Iris pigment epithelial cell (primary cell): Measurements from ENCODE around the gene CCN6.
A peak's percentile ranks its signal among the peaks of the same experiment; 100 is the strongest.

Experiments
- DNase-seq: peaks from one replicate; pipeline ENCODE4 v3.0.0-alpha.2; 2011; ENCODE audit warnings: low read depth

The CCN6 gene

DNA sequence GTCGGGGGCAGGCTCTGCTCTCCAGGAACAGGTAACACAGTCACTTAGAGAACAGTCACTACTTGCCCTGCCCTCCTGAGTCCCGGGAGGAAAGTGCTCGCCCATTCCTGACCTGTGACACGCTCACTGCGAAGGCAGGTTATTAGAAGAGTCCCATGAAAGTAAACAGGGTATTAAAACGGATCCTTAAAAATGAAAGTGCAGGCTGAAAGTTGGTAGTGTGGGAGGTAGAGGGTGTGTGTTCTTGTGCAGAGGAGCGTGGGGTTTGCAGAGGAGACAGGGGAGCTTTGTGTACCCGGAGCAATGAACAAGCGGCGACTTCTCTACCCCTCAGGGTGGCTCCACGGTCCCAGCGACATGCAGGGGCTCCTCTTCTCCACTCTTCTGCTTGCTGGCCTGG lies at the start of gene CCN6:
TSS of gene CCN6 (plus strand) at position 104 of the 400 bp plus-strand sequence. CDS start at position 358, 254 bp downstream.
- DNase-seq: no peak

DNA sequence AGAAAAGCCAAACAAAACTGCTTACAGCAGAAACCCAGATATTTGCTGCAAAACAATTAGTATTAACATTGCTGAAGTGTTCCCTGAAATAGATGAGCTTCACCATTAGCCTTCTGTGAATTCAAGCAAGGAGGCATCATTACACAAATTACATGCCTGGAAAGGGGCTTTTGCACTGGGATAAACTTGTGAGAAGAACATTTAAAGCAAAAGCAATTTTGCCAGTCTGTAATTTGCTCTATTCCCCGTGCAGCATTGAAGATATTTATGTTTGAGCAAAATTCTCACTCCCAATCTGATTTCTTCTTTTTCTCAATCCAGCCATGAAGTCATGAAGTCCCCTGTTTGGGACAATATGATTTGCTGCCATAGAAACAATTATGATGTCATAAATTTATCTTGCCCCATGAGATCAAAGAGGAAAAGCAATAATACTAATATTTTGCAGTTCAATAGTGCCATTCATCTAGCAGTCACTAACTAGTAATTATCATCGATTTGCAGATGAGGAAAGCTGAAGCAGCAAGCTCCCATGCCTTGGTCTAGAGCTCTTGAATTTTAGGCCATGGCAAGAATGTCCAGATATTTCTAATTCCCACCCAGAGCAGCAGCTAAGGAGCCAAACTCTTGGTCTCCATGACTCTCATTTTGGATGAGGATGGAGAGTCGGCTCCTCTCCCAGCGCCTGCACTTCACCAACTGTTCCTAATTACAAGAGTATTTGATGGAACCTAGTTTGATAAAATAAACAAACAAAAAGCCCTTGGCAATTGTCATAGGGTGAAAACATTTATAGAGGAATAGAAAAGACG lies 49.5 kb upstream of the CCN6 start:
- no peak for DNase-seq

DNA sequence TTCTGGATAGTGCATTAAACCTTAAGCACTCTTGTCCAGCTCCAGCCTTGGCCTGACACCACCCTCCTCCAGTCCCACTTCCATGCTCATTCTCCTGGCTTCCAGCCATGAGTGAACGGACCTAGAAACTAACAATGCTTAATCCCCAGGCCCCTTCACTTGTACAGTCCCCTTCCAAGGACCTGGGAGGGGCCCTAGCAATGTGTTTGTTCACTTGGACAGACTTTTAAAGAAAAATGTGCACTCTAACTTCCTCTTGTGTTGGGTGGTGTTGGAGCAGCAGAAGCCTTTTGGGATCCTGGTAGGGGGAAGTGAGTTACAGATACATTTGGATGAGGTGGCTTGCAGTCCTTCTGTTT lies 48.9 kb upstream of the CCN6 start:
- DNase-seq: no peak

DNA sequence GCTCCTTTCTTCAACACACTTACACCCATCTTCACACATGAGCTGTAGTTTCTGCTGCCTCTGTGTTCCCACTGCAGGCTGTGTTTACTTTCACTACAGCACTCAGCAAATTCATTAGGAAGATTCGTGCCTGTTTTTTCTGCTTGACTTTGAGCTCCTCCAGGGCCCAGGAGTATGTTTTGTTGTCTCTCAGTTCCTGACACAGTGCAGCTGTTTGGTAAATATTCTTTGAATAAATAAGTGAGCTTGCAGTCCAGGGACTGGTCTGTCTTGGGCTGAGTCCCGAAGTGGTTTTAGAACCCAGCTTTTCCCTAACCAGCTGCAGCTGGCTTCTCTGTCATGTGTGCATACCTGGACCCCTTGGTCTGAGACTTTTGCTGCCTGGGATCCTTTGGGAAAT lies 46.6 kb upstream of the CCN6 start:
- no peak for DNase-seq

DNA sequence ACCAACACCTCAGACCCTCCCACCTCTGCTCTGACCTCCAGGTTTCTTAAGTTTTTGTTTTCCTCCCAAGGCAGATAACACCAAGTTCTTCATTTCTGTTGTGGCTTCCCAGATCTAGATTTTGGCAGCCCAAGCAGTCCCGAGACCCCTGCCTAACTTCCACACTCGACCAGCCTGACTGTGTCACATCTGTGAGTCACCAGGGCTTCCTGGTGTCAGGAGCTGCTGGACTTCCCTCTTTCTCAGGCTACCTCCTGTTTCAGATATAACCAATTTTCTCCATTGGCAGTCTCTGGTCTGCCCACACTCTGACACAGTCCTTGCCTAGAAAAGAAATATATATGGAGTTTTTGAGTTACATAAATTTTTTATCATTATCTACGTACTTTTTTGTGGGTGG lies 46.1 kb upstream of the CCN6 start:
- DNase-seq: no peak

DNA sequence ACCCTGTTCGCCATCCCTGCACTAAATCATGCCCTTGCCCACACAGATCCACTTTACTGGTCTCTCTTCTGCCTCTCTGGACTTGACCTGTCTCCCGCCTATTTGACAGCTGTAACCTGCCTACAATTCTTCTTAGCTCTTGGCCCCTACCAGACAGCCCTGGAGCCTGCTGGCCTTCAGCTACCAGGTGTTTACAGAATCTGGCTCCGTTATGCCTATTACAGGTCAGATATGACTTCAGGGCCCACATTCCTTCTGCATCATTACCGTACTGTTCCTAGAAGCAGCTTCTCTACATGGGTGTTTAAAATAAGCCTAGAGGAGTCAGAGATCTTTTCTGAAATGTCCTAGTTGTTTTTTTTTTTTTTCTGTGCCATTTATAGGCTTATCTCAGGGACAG lies 45.4 kb upstream of the CCN6 start:
- no peak for DNase-seq

DNA sequence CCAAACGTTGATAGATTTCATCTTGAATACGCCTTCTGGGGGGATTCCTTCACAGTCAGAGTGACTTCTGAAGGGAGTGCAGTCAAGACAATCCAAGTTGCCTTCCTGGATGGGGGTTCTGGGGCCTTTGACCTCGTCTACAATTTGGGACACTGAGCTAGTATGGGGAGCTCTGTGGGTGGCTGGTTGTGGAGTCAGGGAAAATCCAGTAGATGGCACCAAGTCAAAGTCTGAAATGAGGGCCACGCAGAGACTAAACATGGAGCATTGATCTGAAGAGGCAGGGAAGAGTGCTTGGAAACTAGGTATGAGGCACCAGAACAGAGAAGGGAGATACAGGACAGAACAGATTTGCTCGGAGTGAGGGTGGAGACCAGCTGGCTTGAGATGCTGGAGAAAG lies 43.6 kb upstream of the CCN6 start:
- no peak for DNase-seq

DNA sequence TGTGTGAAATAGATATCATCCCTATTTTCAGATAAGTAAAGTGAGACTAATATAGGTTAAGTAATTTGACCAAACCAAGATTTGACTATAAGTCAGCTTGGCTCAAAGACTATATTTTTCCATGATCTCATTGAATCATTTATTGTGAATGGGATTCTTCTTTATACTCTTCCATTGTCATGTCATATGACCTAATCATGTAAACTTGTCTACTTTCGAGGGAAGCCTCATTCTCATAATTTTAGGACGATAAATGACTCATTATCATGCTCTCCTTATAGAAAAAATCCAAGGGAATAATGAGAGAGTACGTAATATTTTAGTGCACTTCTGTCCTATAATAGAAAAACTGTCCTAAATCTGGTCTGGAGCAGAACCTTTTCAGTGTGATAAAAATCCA lies 40.9 kb upstream of the CCN6 start:
- no peak for DNase-seq

DNA sequence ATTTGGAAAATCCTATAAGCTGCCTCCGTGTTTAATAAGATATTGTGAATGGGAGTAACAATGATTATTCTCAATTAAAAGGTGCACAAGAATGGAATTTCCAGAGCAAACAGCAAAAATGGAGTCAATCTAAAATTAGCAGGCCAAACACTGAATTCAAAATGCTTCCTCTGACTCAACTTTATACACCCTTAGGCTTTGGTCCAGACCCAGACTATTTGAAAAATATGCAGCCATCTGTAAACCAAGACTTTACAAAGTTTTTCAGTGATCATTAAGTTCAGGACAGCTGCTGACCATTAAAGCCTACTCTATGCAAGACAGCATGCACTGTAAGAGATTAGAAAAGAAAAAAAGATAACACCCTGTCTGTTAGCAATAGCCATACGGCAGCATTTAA lies 39.4 kb upstream of the CCN6 start:
- peak; percentile 59 for DNase-seq

DNA sequence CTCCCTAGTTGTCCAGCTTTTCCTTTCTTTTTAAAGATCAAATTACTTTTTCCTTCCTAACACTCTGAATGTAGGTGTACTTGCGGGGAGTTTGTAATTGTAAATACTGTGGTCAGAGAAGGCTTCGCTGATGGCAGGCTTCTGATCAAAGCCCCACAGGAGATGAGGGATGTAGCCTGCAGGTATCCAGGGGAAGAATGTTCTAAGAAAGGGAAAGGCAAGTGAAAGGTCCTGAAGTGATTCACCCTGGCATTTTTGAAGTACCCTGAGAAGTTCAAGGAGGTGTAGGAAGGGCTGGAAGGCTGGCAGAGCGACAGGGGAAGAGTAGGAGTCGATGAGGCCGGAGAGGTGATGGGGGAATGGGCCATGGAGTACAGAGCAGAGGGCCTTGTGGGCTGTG lies 38.2 kb upstream of the CCN6 start:
- no peak for DNase-seq

DNA sequence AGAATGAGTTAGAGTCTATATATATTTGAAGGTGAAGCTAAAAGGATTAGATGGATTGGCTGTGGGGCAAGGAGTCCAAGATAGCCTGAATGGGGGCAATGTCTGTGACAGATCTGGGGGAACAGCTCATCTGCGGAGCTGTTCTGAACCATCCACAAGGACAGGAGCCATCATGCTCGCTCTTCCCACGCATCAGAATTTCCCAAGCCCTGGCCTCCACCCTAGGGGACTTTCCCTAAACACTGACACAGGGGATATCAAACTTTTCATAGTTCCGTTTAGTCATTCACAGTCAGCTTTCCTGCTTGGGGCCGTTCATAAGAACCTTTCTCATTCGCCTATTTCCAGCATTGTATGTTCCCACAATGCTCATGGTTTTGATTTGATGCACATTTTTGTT lies 37.6 kb upstream of the CCN6 start:
- DNase-seq: no peak

DNA sequence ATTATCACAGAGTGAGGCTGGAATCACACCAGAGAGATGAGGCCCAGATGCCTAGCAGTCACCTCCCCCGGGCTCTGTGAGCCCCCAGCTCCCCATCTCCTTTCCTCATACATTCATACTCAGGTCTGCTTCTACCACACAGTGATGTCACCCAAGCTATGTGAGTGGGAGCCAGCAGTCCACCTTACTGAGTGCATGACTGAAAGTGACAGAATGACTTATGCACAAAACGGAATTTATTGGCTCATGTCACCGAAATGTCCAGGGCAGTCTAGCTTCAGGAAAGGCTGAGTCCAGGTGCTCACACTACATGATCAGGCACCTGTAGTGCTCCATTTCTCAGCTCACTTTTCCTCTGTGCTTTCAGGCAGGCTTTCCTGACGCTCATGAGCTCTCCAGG lies 36.7 kb upstream of the CCN6 start:
- DNase-seq: no peak

DNA sequence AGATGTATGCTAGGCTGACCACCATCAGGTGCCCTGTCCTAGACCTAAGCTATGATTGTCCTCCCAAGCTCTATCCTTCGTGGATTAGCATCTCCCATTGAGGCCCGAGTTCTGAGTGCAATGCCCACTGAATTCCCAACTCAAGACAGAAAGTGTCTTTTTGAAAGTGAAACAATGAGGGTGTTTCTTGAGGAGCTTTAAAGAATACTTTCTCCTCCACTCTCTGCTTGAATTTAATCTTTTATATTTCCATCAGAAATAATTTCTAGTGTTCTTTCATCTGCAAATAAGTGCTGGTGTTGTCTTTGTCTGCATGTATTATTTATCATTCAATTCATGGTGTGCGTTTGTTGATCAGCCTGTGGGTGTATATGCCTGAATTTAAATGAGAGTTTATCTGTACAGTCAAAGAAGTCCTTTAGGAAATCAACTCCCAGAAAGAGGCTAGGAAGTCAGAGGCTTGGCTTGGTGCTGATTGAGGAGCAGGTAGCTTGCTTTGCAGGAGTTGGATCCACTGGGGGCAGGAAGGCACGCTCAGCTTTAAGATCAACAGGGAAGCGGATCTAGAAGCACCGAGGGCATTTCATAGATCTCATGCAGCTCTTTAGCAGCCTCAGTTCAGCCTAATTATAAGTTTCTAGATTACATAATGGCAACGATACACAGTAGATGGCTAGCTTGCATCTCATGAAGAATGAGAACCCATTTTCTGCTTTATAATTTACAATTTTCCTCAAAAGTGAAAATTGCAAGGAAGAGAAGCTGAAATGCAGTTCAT lies 36.0 kb upstream of the CCN6 start:
- DNase-seq: no peak

DNA sequence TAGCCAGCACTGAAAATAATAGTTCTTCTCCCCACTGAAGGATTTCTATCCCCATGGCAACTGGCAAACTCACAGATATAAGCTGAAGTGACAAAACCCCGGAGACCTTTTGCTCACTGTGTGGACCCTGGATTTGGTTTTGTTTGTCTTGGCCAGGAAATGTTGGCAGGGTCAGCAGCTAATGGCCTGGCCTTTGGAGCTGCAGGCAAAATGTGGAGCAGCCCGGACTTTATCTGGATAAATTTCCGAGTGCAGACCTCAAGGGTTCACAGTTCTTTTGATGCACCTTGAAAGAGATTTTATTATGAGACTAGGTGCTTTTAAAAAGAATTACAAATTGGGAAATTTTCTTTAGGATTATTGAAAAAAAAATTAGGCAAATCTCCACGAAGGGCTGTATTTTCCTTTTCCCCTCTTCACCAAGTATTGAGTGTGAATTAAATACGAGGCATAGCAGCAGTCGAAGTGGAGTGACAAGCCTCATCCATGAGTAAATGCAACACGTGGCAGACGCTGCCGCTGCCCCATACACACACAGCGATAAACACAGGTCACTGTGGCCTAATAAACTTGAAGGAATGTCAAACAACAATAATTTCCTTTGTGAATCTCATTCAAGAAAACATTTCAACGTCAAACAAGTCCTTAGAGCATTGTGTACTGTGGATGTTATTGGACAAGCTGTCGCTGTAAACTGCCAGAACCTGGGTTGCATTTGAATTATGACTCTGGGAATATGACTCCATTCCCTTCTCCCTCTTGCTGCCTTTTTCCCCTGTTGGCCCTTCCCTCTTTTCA lies 35.1 kb upstream of the CCN6 start:
- DNase-seq: peak; percentile 39

DNA sequence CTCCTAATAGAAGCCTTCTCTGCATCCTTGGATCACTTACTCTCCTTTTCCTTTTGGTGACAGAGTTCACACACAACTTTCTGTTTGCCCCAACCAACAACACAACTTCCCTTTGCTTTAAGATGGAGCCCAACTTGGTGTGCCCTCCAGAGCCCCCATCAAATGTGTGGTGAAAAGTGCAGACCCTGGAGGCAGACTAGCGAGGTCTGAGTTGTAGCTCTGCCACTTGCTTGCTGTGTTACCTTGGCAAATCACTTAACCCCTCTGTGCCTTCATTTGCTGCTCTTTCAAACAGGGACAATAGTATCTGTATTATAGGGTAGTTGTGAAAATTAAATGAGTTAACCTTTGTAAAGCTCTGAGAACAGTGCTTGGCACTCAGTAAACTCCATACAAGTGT lies 34.3 kb upstream of the CCN6 start:
- no peak for DNase-seq

DNA sequence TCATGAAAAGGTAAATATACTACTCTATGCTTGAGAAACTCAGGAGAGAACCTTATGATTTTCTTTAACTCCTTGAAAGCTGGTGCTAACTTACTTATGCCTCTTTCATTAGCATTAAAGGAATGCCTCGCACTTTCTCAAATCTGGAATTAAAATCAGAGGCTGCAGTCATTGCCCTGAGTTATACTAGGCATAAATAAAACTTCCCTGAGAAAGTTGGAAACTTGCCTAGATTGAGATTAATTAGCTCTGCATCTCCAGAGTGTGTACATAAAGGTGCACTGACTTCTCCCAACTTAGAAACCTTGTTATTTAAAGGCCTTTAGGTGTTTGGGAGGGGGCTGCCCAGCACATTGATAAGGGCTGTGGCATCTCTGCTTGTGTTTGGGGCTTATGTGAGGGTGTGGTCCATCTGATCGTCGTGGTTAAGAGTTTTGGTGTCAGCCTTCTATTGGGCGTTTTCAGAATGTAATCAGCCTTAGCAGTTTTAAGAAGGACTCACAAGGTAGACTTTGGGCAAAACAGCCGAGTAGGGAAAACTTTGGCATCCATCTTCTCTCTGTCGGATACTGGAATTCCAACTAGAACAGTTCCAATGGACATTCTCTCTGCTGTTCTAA lies 32.1 kb upstream of the CCN6 start:
- DNase-seq: no peak

DNA sequence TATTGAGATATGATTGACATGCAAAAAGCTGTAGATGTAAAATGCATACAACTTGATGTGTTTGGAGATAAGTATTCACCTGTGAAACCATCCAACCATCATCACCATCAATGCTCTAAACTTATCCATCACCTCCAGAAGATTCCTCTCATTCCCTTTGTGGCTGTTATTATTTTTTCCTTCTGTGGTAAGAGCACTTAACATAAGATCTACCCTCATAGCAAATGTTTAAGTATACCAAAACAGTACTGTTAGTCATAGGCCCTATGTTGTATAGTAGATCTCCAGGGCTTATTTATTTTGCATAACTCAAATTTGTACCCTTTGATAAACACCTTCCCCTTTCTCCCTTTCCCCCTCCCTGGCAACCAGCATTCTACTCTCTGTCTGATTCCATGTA lies 31.2 kb upstream of the CCN6 start:
- no peak for DNase-seq

DNA sequence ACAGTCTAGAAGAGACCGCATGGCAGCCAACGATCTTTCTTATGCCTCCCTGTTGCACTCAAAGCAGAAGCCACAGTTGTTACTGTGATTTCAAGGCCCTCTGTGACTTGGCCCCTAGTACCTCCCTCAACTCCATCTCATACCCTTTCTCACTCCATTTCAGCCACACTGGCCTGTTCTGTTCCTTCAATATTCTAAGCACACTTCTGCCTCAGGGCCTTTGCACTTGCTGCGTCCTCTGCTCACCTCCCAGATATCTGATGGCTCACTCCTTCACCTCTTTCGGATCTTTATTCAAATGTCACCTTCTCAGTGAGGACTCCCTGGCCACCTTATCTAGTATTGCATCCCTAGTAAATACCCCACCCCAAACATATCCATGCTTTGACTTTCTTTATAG lies 29.4 kb upstream of the CCN6 start:
- DNase-seq: no peak

DNA sequence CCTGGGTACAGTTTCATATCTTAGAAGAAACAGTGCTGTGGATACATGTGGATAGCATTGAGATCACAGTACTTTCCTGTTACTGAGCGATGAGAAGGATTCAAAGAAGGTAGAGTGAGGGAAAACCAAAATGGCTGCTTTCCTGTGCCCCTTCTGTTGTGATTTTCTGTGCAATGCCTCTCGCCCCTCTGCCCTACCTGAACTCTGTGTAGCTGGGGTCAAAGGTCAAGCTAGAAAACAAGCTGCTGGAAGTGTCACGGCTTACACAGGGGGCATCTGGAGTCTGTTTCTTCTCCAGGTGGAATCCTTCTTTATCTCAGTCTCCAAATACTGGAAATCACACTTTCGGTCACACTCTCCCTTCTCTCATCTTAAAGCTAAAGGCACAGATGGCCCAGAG lies 27.0 kb upstream of the CCN6 start:
- no peak for DNase-seq

DNA sequence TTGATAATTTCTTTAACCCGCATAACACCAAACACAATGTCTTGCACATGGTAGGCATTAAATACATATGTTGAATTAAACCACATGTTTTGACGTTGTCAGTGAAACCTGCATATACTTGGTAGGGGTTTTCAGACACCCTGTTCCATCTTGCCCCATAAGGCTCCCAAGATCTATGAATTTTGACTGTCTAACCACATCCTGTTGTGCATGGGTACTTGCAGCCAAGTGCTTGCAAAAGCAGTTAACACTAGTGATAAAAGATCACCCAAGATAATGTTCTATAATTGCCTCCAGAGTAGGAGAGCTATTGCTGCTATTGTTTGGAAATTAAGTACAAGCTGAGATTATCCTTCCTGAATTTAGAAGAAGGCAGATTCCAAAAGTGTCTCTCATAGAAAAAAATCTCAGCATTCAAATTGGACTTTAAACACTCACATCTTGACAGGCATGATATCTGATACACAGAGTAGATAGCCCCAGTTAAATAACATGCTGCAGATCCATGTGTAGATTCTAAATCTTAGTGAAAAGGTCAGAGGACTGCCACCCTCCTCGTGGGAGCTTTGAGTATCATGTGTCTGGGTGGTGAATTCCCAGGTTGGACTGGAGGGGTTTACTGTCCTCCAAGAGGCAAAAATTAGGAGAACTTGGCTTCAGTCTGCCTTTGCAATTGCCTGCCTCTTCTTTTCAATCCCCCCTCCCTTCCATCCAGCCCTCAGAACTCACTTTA lies 25.8 kb upstream of the CCN6 start:
- peak; percentile 71 for DNase-seq

DNA sequence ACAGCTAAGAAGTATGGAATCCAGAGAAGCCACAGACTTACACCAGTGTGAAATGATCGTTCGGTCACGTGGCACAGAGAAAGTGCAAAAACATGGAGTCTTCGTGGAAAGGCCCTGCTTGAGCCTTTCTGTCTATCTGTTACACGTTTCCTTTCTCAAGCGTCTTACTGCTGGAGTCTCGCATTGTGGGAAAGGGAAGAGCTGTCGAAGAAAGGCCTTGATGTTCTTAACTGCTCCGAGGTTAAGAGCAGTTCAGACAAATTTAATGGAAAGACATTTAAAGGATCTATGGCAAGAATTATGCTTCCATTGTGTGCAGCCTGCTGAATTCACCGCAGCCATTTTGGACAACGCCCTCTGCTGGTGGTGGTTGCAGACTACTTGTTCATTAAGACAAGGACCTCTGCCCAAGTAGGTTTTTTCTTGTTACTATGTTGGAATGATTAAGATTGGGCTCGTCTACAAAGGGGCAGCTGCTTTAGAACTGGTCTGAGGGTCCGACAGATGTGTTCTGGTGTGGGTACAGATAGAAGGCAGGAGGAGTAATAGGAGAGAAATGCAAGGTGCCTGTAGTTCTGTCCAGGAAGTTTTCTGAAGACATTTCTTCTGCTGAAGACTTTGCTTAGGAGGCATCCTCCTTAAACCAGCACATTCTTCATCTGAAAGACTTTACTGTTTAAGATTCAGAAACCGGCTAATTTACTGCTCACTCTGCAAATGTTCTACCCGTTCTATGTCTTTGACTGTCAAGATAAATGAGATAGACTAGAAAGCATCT lies 24.7 kb upstream of the CCN6 start:
- peak; percentile 76 for DNase-seq
